Ovary (tissue), 9 donors: Measurements from ENCODE around the gene NELFA. TPM values are rescaled to one million over a fixed set of nuclear protein-coding genes. Genes with fewer than 3 reads are reported as not detected.

Experiments used
- DNase-seq, 5 donors: peaks; one replicate each; pipeline ENCODE4 v3.0.0-alpha.2; 2019 to 2020
- H3K27ac ChIP-seq, 2 donors: fragments of 200-600 bp; one replicate each; pipeline versions ENCODE4 v1.5.1 to v1.8.0; 2019 to 2022
- H3K27me3 ChIP-seq: fragments of 200-600 bp; one replicate; pipeline ENCODE4 v1.8.0; 2022
- H3K36me3 ChIP-seq: fragments of 200-600 bp; sonication (generic); one replicate; pipeline ENCODE4 v1.5.1; 2019
- H3K4me1 ChIP-seq: one replicate; pipeline ENCODE4 v1.8.1; 2013; ENCODE audit warnings: mild to moderate bottlenecking, moderate library complexity; ENCODE audit not compliant: insufficient read depth
- H3K4me3 ChIP-seq: fragments of 200-600 bp; sonication (generic); one replicate; pipeline ENCODE4 v1.5.1; 2017
- H3K9me3 ChIP-seq, 2 donors: fragments of 200-600 bp in 1 of 2; sonication (generic) in 1 of 2; one replicate each; pipeline versions ENCODE4 v1.5.1 to v1.8.1; 2013 to 2019; ENCODE audit warnings: mild to moderate bottlenecking in 1 of 2, moderate library complexity in 1 of 2
- CTCF ChIP-seq, 3 donors: fragments of 450-650 bp in 2 of 3; fragments of 200-600 bp in 1 of 3; IDR thresholded peaks; one replicate each; pipeline versions ENCODE4 v1.5.1 to v1.8.0; 2016 to 2022; ENCODE audit warnings: antibody characterized with exemption in 3 of 3, mild to moderate bottlenecking in 1 of 3
- EP300 ChIP-seq: sonication (generic); formaldehyde crosslinking; IDR thresholded peaks from one replicate; pipeline ENCODE4 v1.6.1; 2017; ENCODE audit warnings: antibody characterized with exemption
- POLR2A ChIP-seq: fragments of 450-650 bp; IDR thresholded peaks from one replicate; pipeline ENCODE4 v1.6.1; 2017; ENCODE audit warnings: antibody characterized with exemption, mild to moderate bottlenecking, moderate library complexity
- WGBS, 3 donors: extraction: QIAGEN DNeasy Blood & Tissue Kit in 1 of 3; methylation state at CpG; one replicate each; pipeline versions ENCODE4 v1.1.5 to v1.1.7; 2013 to 2017; 5-methylcytosine and 5-hydroxymethylcytosine counted together
- intact Hi-C, 4 donors: fragments of 100-400 bp; cut with DNase I; formaldehyde crosslinking; loops; one replicate each; pipeline versions ENCODE4 v1.11.0 to v1.15.1; 2022 to 2023
- polyA plus RNA-seq, 2 donors: library from polyadenylated mRNA; stranded (reverse); fragments of 200-250 nt in 1 of 2; fragments of 350-450 nt in 1 of 2; fragmentation: Illumina TruSeq in 1 of 2; extraction: RNeasy Lipid Tissue Mini Kit (QIAGEN cat#74804) in 1 of 2; gene quantifications; one replicate each; pipeline ENCODE4 v1.2.3, GENCODE V29; 2013 to 2014
- total RNA-seq, 7 donors: library from RNA; depleted of rRNA in 2 of 7; stranded (reverse); fragments of >200 nt in 2 of 7; fragmentation: NEBNext Ultra II Directional in 3 of 7; extraction: Animal tissue kit (Norgen Biotek cat#: 25700) in 3 of 7; gene quantifications; one replicate each; pipeline versions ENCODE4 v1.1.0 to v1.2.4, GENCODE V29; 2016 to 2023
- donor health status: DM: no; HTN: no; CAD: no; lungs with moderate emphysema.
- donor health status: DM: no; HTN: no; CAD: no.
- donor health status: Bipolar disorder and iron deficiency.
- donor health status: DM: yes; HTN: yes; CAD: no.
- donor health status: DM: no; HTN: no; CAD: no.
- donor health status: DM: yes; HTN: yes; CAD: no.

NELFA gene
- total and polyA plus RNA-seq, 9 donors, result 12.5 to 42.8 (median 30.8) TPM

DNA sequence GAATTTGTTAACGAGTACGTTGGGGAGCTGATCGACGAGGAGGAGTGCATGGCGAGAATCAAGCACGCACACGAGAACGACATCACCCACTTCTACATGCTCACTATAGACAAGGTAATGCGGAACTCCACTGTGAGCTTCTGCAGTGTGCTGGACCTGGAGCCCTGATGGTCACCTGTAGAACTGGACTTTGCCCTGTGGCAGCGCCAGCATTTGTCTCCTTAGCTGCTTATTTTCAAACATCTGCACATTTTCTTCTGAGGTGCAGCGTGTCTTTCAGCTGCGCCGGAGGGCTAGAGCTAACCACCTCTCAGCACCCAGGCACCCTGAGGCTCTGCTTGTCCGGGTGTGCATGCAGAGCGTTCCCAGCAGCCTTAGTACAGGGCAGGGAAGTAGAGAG lies 47.7 kb downstream of the NELFA start:
- Histone ChIP-seq H3K9me3 (no peaks in the 10 kb centered on the region), H3K4me3 (no peak overlapping the region), H3K36me3 (no peaks in the 10 kb centered on the region), H3K27ac (no peak overlapping the region), H3K27me3 (no peaks in the 10 kb centered on the region), H3K4me1 (no peaks in the 10 kb centered on the region)
- no peak for DNase-seq
- WGBS, 3 donors, result 89 to 90% (median 89%) methylated on average over 15 of the region's 15 CpGs
- TF ChIP-seq EP300 (no peak), POLR2A (no peak), CTCF (IDR thresholded peaks at IDR 0.05) (no peak)
- intact Hi-C loops, result no loop called here

DNA sequence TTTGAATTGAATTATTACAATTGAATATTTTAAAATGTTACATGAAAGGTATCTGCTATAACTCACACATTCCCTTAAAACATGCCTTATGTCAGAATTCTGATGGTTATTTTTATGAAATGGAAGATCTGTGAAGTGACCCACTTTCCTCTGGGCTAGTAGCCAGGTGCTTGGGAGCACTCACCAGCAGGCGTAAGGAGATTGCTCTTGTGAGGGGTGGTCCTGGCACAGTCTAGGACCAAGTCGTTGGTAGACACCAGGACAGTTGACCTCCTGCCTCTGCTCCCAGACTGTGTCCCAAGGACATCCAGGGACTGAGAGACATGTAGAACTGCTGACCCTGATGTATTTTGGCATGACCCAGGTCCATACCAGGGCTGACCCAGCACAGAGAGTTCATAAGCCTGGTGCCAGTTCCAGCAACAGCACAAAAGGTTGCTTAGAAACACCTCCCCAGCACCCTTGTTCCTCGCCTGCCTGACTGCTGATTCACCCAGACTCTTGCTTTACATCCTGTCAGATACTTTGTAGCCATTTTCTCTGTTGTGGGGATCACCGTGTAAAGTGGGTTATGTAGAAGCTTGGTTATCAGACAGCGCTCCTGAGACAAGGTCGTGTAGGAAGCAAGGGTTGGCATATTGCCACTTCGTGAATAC lies 48.5 kb downstream of the NELFA start:
- Histone ChIP-seq H3K4me3 (no peak overlapping the region), H3K27ac (no peak overlapping the region), H3K27me3 (no peaks in the 10 kb centered on the region), H3K36me3 (no peaks in the 10 kb centered on the region), H3K9me3 (no peaks in the 10 kb centered on the region), H3K4me1 (no peaks in the 10 kb centered on the region)
- no peak for DNase-seq
- TF ChIP-seq EP300 (no peak), POLR2A (no peak), CTCF (IDR thresholded peaks at IDR 0.05) (no peak)
- intact Hi-C loops, result no loop called here
- WGBS, 3 donors, result 62 to 70% (median 64%) methylated on average over 7 of the region's 7 CpGs

DNA sequence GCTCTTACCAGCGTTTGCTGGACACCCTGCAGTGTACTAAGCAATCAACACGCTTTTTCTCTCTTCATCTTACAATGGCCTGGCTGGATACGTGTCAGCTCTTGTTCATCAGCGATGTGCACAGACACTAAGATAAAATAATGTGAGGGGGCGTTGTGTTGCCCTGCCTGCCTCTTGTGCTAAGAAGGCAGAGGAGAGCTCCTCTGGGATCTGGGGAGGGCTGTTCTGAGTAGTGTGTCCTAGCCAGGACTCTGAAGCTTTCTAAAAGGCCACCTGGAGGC lies 49.7 kb downstream of the NELFA start:
- intact Hi-C loops, result no loop called here
- H3K4me3 ChIP-seq, result no peak overlapping the region
- no peaks in the 10 kb centered on the region for H3K27me3 ChIP-seq
- no peak overlapping the region for H3K27ac ChIP-seq
- H3K9me3 ChIP-seq, result no peaks in the 10 kb centered on the region
- no peak for DNase-seq
- TF ChIP-seq EP300 (no peak), POLR2A (no peak), CTCF (IDR thresholded peaks at IDR 0.05) (no peak)
- H3K36me3 ChIP-seq, result no peaks in the 10 kb centered on the region
- H3K4me1 ChIP-seq, result no peaks in the 10 kb centered on the region
- WGBS, 3 donors, result 68 to 90% (median 77%) methylated on average over 5 of the region's 5 CpGs

DNA sequence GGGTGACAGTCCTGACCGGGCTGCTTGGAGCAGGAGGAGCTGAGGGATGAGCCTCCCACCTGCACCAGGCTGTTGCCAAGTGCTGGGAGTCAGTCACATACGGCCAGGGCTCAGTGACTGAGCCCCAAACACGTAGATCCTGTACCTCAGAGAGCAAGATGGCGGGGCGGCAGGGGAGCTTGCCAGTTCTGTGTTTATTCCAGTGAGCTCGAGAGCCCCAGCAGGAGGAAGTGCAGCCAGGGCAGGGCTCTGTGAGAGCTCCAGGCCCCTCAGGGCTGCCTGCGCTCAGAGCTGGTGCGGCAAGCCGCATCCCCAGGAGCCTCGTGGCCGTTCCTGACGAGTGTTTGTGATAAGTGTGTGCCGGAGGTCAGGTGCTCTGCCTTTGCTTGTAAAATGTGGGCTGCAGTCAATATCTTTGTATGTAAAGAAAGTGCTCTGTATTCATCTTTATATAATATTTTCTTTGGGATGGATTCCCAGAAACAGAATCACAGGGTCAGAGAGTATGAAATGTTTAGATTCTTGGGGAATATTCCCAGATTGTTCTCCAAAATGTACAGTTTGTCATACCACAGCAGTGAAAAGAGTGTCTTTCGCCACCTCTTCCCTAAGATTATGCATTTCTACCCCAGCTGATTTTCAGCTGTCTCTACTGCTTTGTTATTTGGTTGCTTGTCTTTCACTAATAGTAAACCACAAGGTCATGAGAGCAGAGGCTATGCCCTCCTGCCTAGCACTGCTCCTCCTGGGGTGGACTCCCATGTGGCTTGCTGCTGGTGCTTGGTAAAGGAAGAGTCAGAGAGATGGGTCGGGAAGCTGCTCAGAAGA lies 50.3 kb downstream of the NELFA start:
- DNase-seq, result no peak
- intact Hi-C loops, result no loop called here
- no peaks in the 10 kb centered on the region for H3K27me3 ChIP-seq
- H3K9me3 ChIP-seq, result no peaks in the 10 kb centered on the region
- H3K27ac ChIP-seq, result no peak overlapping the region
- WGBS, 3 donors, result 72 to 83% (median 80%) methylated on average over 15 of the region's 15 CpGs
- H3K4me3 ChIP-seq, result no peak overlapping the region
- TF ChIP-seq EP300 (no peak), CTCF (IDR thresholded peaks at IDR 0.05) (no peak), POLR2A (no peak)
- H3K36me3 ChIP-seq, result no peaks in the 10 kb centered on the region
- no peaks in the 10 kb centered on the region for H3K4me1 ChIP-seq
